Body of pancreas (tissue), 4 donors: ENCODE measurements around the gene CAMK2D. TPM values are rescaled to one million over a fixed set of nuclear protein-coding genes. Genes with fewer than 3 reads are reported as not detected.

Experiments
- ATAC-seq: fragments of 150-250 bp; one replicate; pipeline ENCODE4 v1.9.1; 2016
- DNase-seq, 4 donors: peaks; one replicate each; pipeline ENCODE4 v3.0.0-alpha.2; 2019
- H3K27ac ChIP-seq, 4 donors: fragments of 200-600 bp; sonication (generic); 1 replicate in 3 of 4; 2 replicates in 1 of 4; pipeline versions ENCODE4 v1.5.1 to v1.6.1; 2016 to 2019; ENCODE audit warnings: mild to moderate bottlenecking in 1 of 4, mixed read lengths in 1 of 4, moderate library complexity in 1 of 4
- H3K27me3 ChIP-seq, 2 donors: fragments of 200-600 bp; sonication (generic); one replicate each; pipeline ENCODE4 v1.6.0; 2016; ENCODE audit warnings: mild to moderate bottlenecking in 1 of 2
- H3K36me3 ChIP-seq, 2 donors: fragments of 200-600 bp; sonication (generic); replicated peaks in 1 of 2; 2 replicates each; pipeline ENCODE4 v1.5.1; 2016; ENCODE audit warnings: low read depth in 2 of 2; ENCODE audit not compliant: insufficient read depth in 1 of 2
- H3K4me1 ChIP-seq: fragments of 200-600 bp; sonication (generic); one replicate; pipeline ENCODE4 v1.6.0; 2016
- H3K4me3 ChIP-seq, 2 donors: fragments of 200-600 bp; sonication (generic); 1 replicate in 1 of 2; 2 replicates in 1 of 2; pipeline ENCODE4 v1.5.1; 2016 to 2019
- H3K9me3 ChIP-seq, 3 donors: fragments of 200-600 bp; sonication (generic); 1 replicate in 2 of 3; 2 replicates in 1 of 3; pipeline ENCODE4 v1.5.1; 2016
- CTCF ChIP-seq, 7 experiments: fragments of 450-650 bp in 4 of 7; fragments of 200-600 bp in 3 of 7; sonication (generic) in 3 of 7; IDR thresholded peaks; one replicate each; pipeline ENCODE4 v1.5.1; 2016 to 2019; ENCODE audit warnings: antibody characterized with exemption in 7 of 7
- POLR2A ChIP-seq, 3 donors: fragments of 450-650 bp; IDR thresholded peaks; one replicate each; pipeline ENCODE4 v1.6.1; 2016; ENCODE audit warnings: antibody characterized with exemption in 3 of 3, mild to moderate bottlenecking in 2 of 3
- WGBS, 2 donors: methylation state at CpG; one replicate each; pipeline ENCODE4 v1.1.5; 2017; 5-methylcytosine and 5-hydroxymethylcytosine counted together
- intact Hi-C: fragments of 100-400 bp; cut with DNase I; formaldehyde crosslinking; loops from one replicate; pipeline ENCODE4 v1.15.1; 2023
- total RNA-seq, 2 donors: library from RNA; depleted of rRNA; stranded (reverse); fragments of >200 nt; gene quantifications; one replicate each; pipeline ENCODE4 v1.1.0, GENCODE V29; 2016

Gene CAMK2D
- total RNA-seq, 2 donors from 2014 or later: 25.7 to 29.3 TPM

GRCh38 chr4:113576947-113577678 lies 184.4 kb downstream of the CAMK2D start:
- no peak for ATAC-seq
- Histone ChIP-seq H3K27ac (no peak overlapping the region), H3K27me3 (no peaks in the 10 kb centered on the region), H3K9me3 (no peaks in the 10 kb centered on the region), H3K36me3 (no peaks in the 10 kb centered on the region), H3K4me3 (no peak overlapping the region), H3K4me1 (peaks cover 20% of the 10 kb centered on the region)
- intact Hi-C loops: no loop called here
- DNase-seq: no peak
- TF ChIP-seq CTCF (IDR thresholded peaks at IDR 0.05) (no peak), POLR2A (IDR thresholded peaks at IDR 0.05) (no peak)
- 78 to 80% methylated on average over 5 of the region's 5 CpGs for WGBS, 2 donors

GRCh38 chr4:113575401-113575800 lies 186.1 kb downstream of the CAMK2D start:
- no peak for ATAC-seq
- TF ChIP-seq POLR2A (IDR thresholded peaks at IDR 0.05) (no peak), CTCF (IDR thresholded peaks at IDR 0.05) (no peak)
- no peaks in the 10 kb centered on the region for H3K27me3 ChIP-seq
- H3K27ac ChIP-seq: no peak overlapping the region
- no peaks in the 10 kb centered on the region for H3K9me3 ChIP-seq
- DNase-seq: no peak
- intact Hi-C loops: no loop called here
- no peaks in the 10 kb centered on the region for H3K36me3 ChIP-seq
- H3K4me1 ChIP-seq: peaks cover 20% of the 10 kb centered on the region
- H3K4me3 ChIP-seq: no peak overlapping the region
- WGBS, 2 donors: 82 to 88% methylated on average over 2 of the region's 2 CpGs

- intact Hi-C loops: no loop called here
- no peaks in the 10 kb centered on the region for H3K9me3 ChIP-seq
- TF ChIP-seq CTCF (IDR thresholded peaks at IDR 0.05) (no peak), POLR2A (IDR thresholded peaks at IDR 0.05) (no peak)
- no peaks in the 10 kb centered on the region for H3K36me3 ChIP-seq
- no peaks in the 10 kb centered on the region for H3K27me3 ChIP-seq
- ATAC-seq (peak; percentile 89), DNase-seq (no peak)
- no peak overlapping the region for H3K4me3 ChIP-seq
- peak overlapping the region in 3 of 4 donors; percentile 45 to 70 (median 67) for H3K27ac ChIP-seq
- H3K4me1 ChIP-seq: peaks cover 20% of the 10 kb centered on the region
- WGBS, 2 donors: 8 to 19% methylated on average over 1 of the region's 1 CpG
These were observed 186.9 kb downstream of the CAMK2D start for GRCh38 chr4:113574636-113575103.

- H3K4me1 ChIP-seq: peaks cover 20% of the 10 kb centered on the region
- no peaks in the 10 kb centered on the region for H3K9me3 ChIP-seq
- TF ChIP-seq POLR2A (IDR thresholded peaks at IDR 0.05): no peak
- no peak for TF ChIP-seq CTCF (IDR thresholded peaks at IDR 0.05)
- WGBS, 2 donors: 87 to 96% methylated on average over 3 of the region's 3 CpGs
- ATAC-seq: no peak
- no peaks in the 10 kb centered on the region for H3K27me3 ChIP-seq
- DNase-seq: no peak
- no peaks in the 10 kb centered on the region for H3K36me3 ChIP-seq
- H3K4me3 ChIP-seq: no peak overlapping the region
- intact Hi-C loops: no loop called here
- H3K27ac ChIP-seq: no peak overlapping the region
These were observed 188.9 kb downstream of the CAMK2D start for GRCh38 chr4:113572620-113573019.
